H1 (cell line): Measurements from ENCODE around the gene SLC7A9. TPM values are rescaled to one million over a fixed set of nuclear protein-coding genes. Genes with fewer than 3 reads are reported as not detected.

Experiments
- CTCF ChIA-PET: fragments of 300-600 bp; sonication (Branson Sonifier 250); formaldehyde crosslinking; loops from one replicate; lab custom pipeline; 2021; ENCODE audit not compliant: partially characterized antibody; lab: Charles Lee
- POLR2A ChIA-PET: fragments of 300-600 bp; sonication (Branson Sonifier 250); formaldehyde crosslinking; loops from one replicate; lab custom pipeline; 2021; ENCODE audit warnings: inconsistent platforms; ENCODE audit not compliant: partially characterized antibody; lab: Charles Lee
- DNase-seq, 2 experiments: peaks; one replicate each; pipeline versions ENCODE4 v3.0.0 to v3.0.0-alpha.2; 2010 to 2022; ENCODE audit warnings: low spot score in 2 of 2, low read depth in 1 of 2, mixed read lengths in 1 of 2
- FAIRE-seq: peaks from 2 replicates; lab custom pipeline; 2011; peaks lifted over from hg19 to GRCh38; lab: Jason Lieb, UNC
- H2AFZ ChIP-seq: 2 replicates; pipeline ENCODE4 v1.8.1; 2012; ENCODE audit warnings: low read length, inconsistent platforms
- H2AK5ac ChIP-seq: 2 replicates; pipeline ENCODE4 v1.6.1; 2013; ENCODE audit warnings: low read depth, low read length
- H2BK120ac ChIP-seq: replicated peaks from 2 replicates; pipeline ENCODE3; 2013; ENCODE audit warnings: low read depth, low read length, inconsistent platforms
- H2BK12ac ChIP-seq: 2 replicates; pipeline ENCODE4 v1.6.1; 2013; ENCODE audit warnings: low read depth, low read length
- H2BK15ac ChIP-seq: 2 replicates; pipeline ENCODE4 v1.6.1; 2013; ENCODE audit warnings: low read length
- H2BK20ac ChIP-seq: 2 replicates; pipeline ENCODE4 v1.6.1; 2013; ENCODE audit warnings: low read length
- H2BK5ac ChIP-seq: 2 replicates; pipeline ENCODE4 v1.6.1; 2013; ENCODE audit warnings: low read depth, low read length
- H3K14ac ChIP-seq: 2 replicates; pipeline ENCODE4 v1.6.1; 2013; ENCODE audit warnings: inconsistent platforms; ENCODE audit not compliant: insufficient read length
- H3K18ac ChIP-seq: 2 replicates; pipeline ENCODE4 v1.6.1; 2013; ENCODE audit warnings: low read length; ENCODE audit errors: extremely low read depth
- H3K23ac ChIP-seq: 2 replicates; pipeline ENCODE4 v1.6.1; 2013; ENCODE audit warnings: inconsistent platforms; ENCODE audit not compliant: insufficient read length
- H3K23me2 ChIP-seq: 2 replicates; pipeline ENCODE4 v1.6.1; 2013; ENCODE audit warnings: low read depth, low read length
- H3K27ac ChIP-seq: 2 replicates; pipeline ENCODE4 v1.6.1; 2011; ENCODE audit warnings: low read depth, low read length, inconsistent platforms
- H3K27me3 ChIP-seq, 4 experiments: replicated peaks in 1 of 4; 1 replicate in 1 of 4; 2 replicates in 3 of 4; pipeline versions ENCODE4 v1.6.1 to v1.8.1; 2011 to 2013; ENCODE audit warnings: low read length in 3 of 4, mild to moderate bottlenecking in 3 of 4, inconsistent platforms in 2 of 4, mixed read lengths in 2 of 4, moderate library complexity in 1 of 4; ENCODE audit not compliant: control insufficient read depth in 3 of 4, insufficient read depth in 3 of 4; ENCODE audit errors: extremely low read depth in 1 of 4
- H3K36me3 ChIP-seq, 4 experiments: 2 replicates each; pipeline versions ENCODE4 v1.6.1 to v1.8.1; 2011 to 2013; ENCODE audit warnings: mild to moderate bottlenecking in 4 of 4, low read length in 3 of 4, moderate library complexity in 2 of 4, control low read depth in 1 of 4, inconsistent platforms in 1 of 4; ENCODE audit not compliant: insufficient read depth in 4 of 4, control insufficient read depth in 2 of 4
- H3K4ac ChIP-seq: replicated peaks from 2 replicates; pipeline ENCODE3; 2013; ENCODE audit warnings: low read length, low read depth, mixed read lengths, inconsistent platforms; ENCODE audit not compliant: insufficient read length
- H3K4me1 ChIP-seq, 4 experiments: replicated peaks in 1 of 4; 1 replicate in 1 of 4; 2 replicates in 3 of 4; pipeline versions ENCODE4 v1.6.1 to v1.8.1; 2011 to 2013; ENCODE audit warnings: low read length in 3 of 4, inconsistent platforms in 2 of 4, mixed read lengths in 1 of 4; ENCODE audit not compliant: insufficient read depth in 4 of 4, control insufficient read depth in 3 of 4
- H3K4me2 ChIP-seq, 2 experiments: 2 replicates each; pipeline versions ENCODE4 v1.6.1 to v1.8.1; 2011 to 2013; ENCODE audit warnings: low read depth in 2 of 2, low read length in 2 of 2, control low read depth in 1 of 2, inconsistent platforms in 1 of 2, mild to moderate bottlenecking in 1 of 2; ENCODE audit not compliant: insufficient read depth in 1 of 2
- H3K4me3 ChIP-seq, 4 experiments: fragments of 200-600, 300-600 bp in 1 of 4; sonication (generic), shearing (Covaris generic), sonication (Bioruptor Twin) in 1 of 4; 2 replicates each; pipeline versions ENCODE4 v1.5.1 to v1.8.1; 2011 to 2016; ENCODE audit warnings: low read length in 4 of 4, low read depth in 3 of 4, control low read depth in 2 of 4, inconsistent platforms in 2 of 4, mild to moderate bottlenecking in 2 of 4, mixed read lengths in 1 of 4, moderate library complexity in 1 of 4; ENCODE audit not compliant: insufficient read depth in 2 of 4; ENCODE audit errors: extremely low read depth in 1 of 4
- H3K56ac ChIP-seq: replicated peaks from 2 replicates; pipeline ENCODE3; 2013; ENCODE audit warnings: low read depth, mild to moderate bottlenecking, mixed read lengths, low read length, inconsistent platforms; ENCODE audit not compliant: insufficient read length
- H3K79me1 ChIP-seq: 2 replicates; pipeline ENCODE4 v1.6.1; 2013; ENCODE audit warnings: low read depth, low read length, control low read depth
- H3K79me2 ChIP-seq, 2 experiments: 2 replicates each; pipeline versions ENCODE4 v1.6.1 to v1.8.1; 2012 to 2013; ENCODE audit warnings: low read length in 2 of 2, mild to moderate bottlenecking in 2 of 2, inconsistent platforms in 1 of 2; ENCODE audit not compliant: insufficient read depth in 2 of 2, control insufficient read depth in 1 of 2
- H3K9ac ChIP-seq, 4 experiments: replicated peaks in 1 of 4; 1 replicate in 1 of 4; 2 replicates in 3 of 4; pipeline versions ENCODE4 v1.6.1 to v1.8.1; 2011 to 2013; ENCODE audit warnings: low read depth in 3 of 4, low read length in 3 of 4, control low read depth in 2 of 4, mild to moderate bottlenecking in 2 of 4, moderate library complexity in 2 of 4, inconsistent platforms in 1 of 4; ENCODE audit errors: extremely low read depth in 1 of 4
- H3K9me3 ChIP-seq, 2 experiments: 2 replicates each; pipeline versions ENCODE4 v1.6.1 to v1.8.1; 2012 to 2013; ENCODE audit warnings: mild to moderate bottlenecking in 2 of 2, moderate library complexity in 2 of 2, control low read depth in 1 of 2, inconsistent platforms in 1 of 2, low read depth in 1 of 2, low read length in 1 of 2, mixed read lengths in 1 of 2; ENCODE audit not compliant: insufficient read depth in 2 of 2
- H4K20me1 ChIP-seq, 2 experiments: replicated peaks in 1 of 2; 2 replicates each; pipeline versions ENCODE3 to v1.8.1; 2011 to 2013; ENCODE audit warnings: inconsistent platforms in 2 of 2, low read length in 2 of 2, mild to moderate bottlenecking in 1 of 2; ENCODE audit not compliant: insufficient read depth in 2 of 2, control insufficient read depth in 1 of 2
- H4K5ac ChIP-seq: 2 replicates; pipeline ENCODE4 v1.6.1; 2013; ENCODE audit warnings: low read length, low read depth, mixed read lengths, inconsistent platforms; ENCODE audit not compliant: insufficient read length
- H4K8ac ChIP-seq: 2 replicates; pipeline ENCODE4 v1.8.0; 2013; ENCODE audit warnings: mild to moderate bottlenecking, moderate library complexity, low read length, inconsistent platforms; ENCODE audit not compliant: insufficient read depth; ENCODE audit errors: extremely low read depth
- H4K91ac ChIP-seq: replicated peaks from 2 replicates; pipeline ENCODE3; 2013; ENCODE audit warnings: low read length, mixed read lengths, inconsistent platforms; ENCODE audit not compliant: insufficient read length
- KDM5A ChIP-seq: fragments of 200-600 bp; IDR thresholded peaks from 2 replicates; pipeline ENCODE4 v1.7.1; 2012; ENCODE audit warnings: mild to moderate bottlenecking, low read length, inconsistent platforms, mixed read lengths
- WGBS, 2 experiments: shearing (Covaris generic) in 1 of 2; methylation state at CpG; one replicate each; pipeline versions ENCODE4 v1.1.6 to v1.1.7; 2013 to 2015; ENCODE audit warnings: low lambda C conversion rate in 2 of 2, mixed read lengths in 2 of 2, inconsistent platforms in 1 of 2, low coverage in 1 of 2, missing lambda C conversion rate in 1 of 2; ENCODE audit not compliant: insufficient replicate concordance in 2 of 2, insufficient coverage in 1 of 2, insufficient read length in 1 of 2; ENCODE audit errors: extremely low coverage in 1 of 2, missing lambda C conversion rate in 1 of 2; 5-methylcytosine and 5-hydroxymethylcytosine counted together
- polyA plus RNA-seq, 7 experiments: library from polyadenylated mRNA; depleted of rRNA in 3 of 7; stranded (reverse) in 5 of 7; unstranded in 2 of 7; fragments of >200 nt in 5 of 7; fragments of 200-250 nt in 2 of 7; gene quantifications; 1 replicate in 5 of 7; 2 replicates in 1 of 7; 4 replicates in 1 of 7; pipeline versions ENCODE4 v1.2.1 to v1.2.3, GENCODE V29; 2011 to 2013; ENCODE audit warnings: missing spikeins in 2 of 7, mixed read lengths in 2 of 7
- total RNA-seq: library from RNA; stranded (reverse); fragmentation: NEBNext Ultra II Directional; extraction: Animal tissue kit (Norgen Biotek cat#: 25700); gene quantifications from 2 replicates; pipeline ENCODE4 v1.2.1, GENCODE V29; 2021
- TF ChIP-seq, protein P1 (sequence below): IDR thresholded peaks from 2 replicates; pipeline ENCODE4 v1.6.1; 2011; ENCODE audit warnings: low read length, improper control_type of control experiment

SLC7A9 gene
- total and polyA plus RNA-seq, 2 of the 8 experiments (the other 6 are each of a cell fraction or from before 2014, with no cell fraction given), result 0.15 TPM; not detected in 1

DNA sequence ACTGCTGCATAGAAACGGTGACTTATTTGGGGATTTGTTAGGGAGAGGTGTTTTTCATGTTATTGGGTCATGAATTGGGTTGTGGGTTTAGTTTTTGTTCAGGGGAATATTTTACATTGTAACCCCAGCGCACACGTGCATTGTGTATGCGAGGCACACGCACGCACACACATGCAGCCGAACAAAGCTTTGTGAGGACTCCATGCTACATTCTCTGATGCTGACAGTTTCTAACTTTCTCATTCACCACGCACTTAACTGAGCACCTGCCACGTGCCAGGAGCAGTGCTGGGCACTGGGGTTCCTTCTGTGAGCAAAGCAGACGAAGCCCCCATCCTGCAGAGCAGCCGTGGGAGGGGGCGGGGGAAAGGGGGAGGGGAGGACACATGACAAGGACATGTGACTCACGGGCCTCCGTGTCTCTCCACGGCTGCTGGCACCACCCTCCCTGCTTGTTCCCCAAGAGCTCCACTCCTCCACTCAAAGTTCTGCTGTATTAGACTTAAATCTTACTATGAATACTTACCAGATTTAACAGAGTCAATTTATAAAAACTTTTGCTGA lies 55.6 kb downstream of the SLC7A9 start:
- Histone ChIP-seq H4K91ac (no peak overlapping the region), H3K23ac (no peak overlapping the region), H3K14ac (no peak overlapping the region), H2BK5ac (no peak overlapping the region), H2AFZ (no peak overlapping the region), H4K5ac (no peak overlapping the region), H3K18ac (no peak overlapping the region), H3K4me3 (no peak overlapping the region), H3K36me3 (no peaks in the 10 kb centered on the region), H3K79me2 (no peaks in the 10 kb centered on the region), H2BK15ac (peak overlapping the region; percentile 36; the same call in 1 of the 2 replicates), H2BK12ac (no peak overlapping the region), H3K4me1 (peaks cover 0 to 15% (median 7%) of the 10 kb centered on the region in 4 experiments; a peak in 5 of 7 replicates), H3K9ac (no peak overlapping the region), H3K4me2 (no peak overlapping the region), H2BK20ac (no peak overlapping the region), H3K79me1 (no peaks in the 10 kb centered on the region), H3K56ac (no peak overlapping the region), H3K9me3 (no peaks in the 10 kb centered on the region), H3K23me2 (no peaks in the 10 kb centered on the region), H2AK5ac (no peak overlapping the region), H2BK120ac (no peak overlapping the region), H4K8ac (no peak overlapping the region), H4K20me1 (no peaks in the 10 kb centered on the region), H3K4ac (no peak overlapping the region), H3K27ac (no peak overlapping the region), H3K27me3 (peaks cover 0 to 4% (median 0%) of the 10 kb centered on the region in 4 experiments; a peak in 1 of 7 replicates)
- CTCF ChIA-PET, result no interaction called here
- TF ChIP-seq, protein P1, sequence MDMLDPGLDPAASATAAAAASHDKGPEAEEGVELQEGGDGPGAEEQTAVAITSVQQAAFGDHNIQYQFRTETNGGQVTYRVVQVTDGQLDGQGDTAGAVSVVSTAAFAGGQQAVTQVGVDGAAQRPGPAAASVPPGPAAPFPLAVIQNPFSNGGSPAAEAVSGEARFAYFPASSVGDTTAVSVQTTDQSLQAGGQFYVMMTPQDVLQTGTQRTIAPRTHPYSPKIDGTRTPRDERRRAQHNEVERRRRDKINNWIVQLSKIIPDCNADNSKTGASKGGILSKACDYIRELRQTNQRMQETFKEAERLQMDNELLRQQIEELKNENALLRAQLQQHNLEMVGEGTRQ, result peak; percentile 48; the same call in 1 of the 2 replicates
- no peak for TF ChIP-seq KDM5A
- no peak for FAIRE-seq
- POLR2A ChIA-PET, result no interaction called here
- DNase-seq, result no peak
- 90% methylated on average over 9 of the region's 15 CpGs; no CpG with 5 or more reads in 1 of the 2 experiments for WGBS, 2 experiments
